GM12878 (cell line): ENCODE data around the gene HACD3. TPM values are rescaled to one million over a fixed set of nuclear protein-coding genes. Genes with fewer than 3 reads are reported as not detected.

ENCODE experiments used
- ATAC-seq: fragments of 200-7000 bp; cut with Tn5 transposase; 3 replicates; pipeline ENCODE4 v1.9.1; 2020; ENCODE audit warnings: mild to moderate bottlenecking, moderate library complexity
- BruUV-seq: library from RNA; stranded (reverse); fragments of 400-500 nt; replicated peaks from 2 replicates; lab custom pipeline; 2021; lab: Mats Ljungman, UMichigan
- CTCF ChIA-PET: fragments of 300-600 bp; sonication (Branson Sonifier 250); formaldehyde crosslinking; extraction: SDS; loops from one replicate; lab custom pipeline; 2021; ENCODE audit warnings: inconsistent platforms; lab: Yijun Ruan, JAX
- POLR2A ChIA-PET: fragments of 350-600 bp; formaldehyde crosslinking; extraction: SDS; loops from one replicate; lab custom pipeline; 2021; ENCODE audit warnings: inconsistent platforms; lab: Charles Lee
- RAD21 ChIA-PET: fragments of 300-600 bp; sonication (Branson Sonifier 250); formaldehyde crosslinking; loops from one replicate; lab custom pipeline; 2023; ENCODE audit warnings: antibody characterized with exemption; ENCODE audit not compliant: unreplicated experiment; lab: Charles Lee
- SMC1A ChIA-PET: fragments of 300-600 bp; sonication (Branson Sonifier 250); formaldehyde crosslinking; loops from one replicate; lab custom pipeline; 2023; ENCODE audit not compliant: unreplicated experiment, uncharacterized antibody; lab: Charles Lee
- DNase-seq: peaks from one replicate; pipeline ENCODE4 v3.0.0-alpha.2; 2011; ENCODE audit warnings: low read depth, low spot score
- FAIRE-seq: peaks from 3 replicates; lab custom pipeline; 2011; peaks lifted over from hg19 to GRCh38; lab: Jason Lieb, UNC
- H2AFZ ChIP-seq: 2 replicates; pipeline ENCODE4 v1.6.0; 2011; ENCODE audit warnings: low read depth, low read length, control low read depth; ENCODE audit not compliant: control insufficient read depth
- H3K27ac ChIP-seq: 2 replicates; pipeline ENCODE4 v1.5.1; 2011; ENCODE audit warnings: control low read depth; ENCODE audit not compliant: control insufficient read depth, insufficient read depth
- H3K27me3 ChIP-seq, 2 experiments: replicated peaks in 1 of 2; 2 replicates each; pipeline versions ENCODE4 v1.6.0 to v1.6.1; 2011; ENCODE audit warnings: low read length in 1 of 2; ENCODE audit not compliant: control insufficient read depth in 2 of 2, insufficient read depth in 2 of 2
- H3K36me3 ChIP-seq, 2 experiments: 2 replicates each; pipeline ENCODE4 v1.5.1; 2011; ENCODE audit warnings: low read length in 1 of 2; ENCODE audit not compliant: control insufficient read depth in 2 of 2, insufficient read depth in 2 of 2
- H3K4me1 ChIP-seq: 2 replicates; pipeline ENCODE4 v1.6.1; 2011; ENCODE audit warnings: mild to moderate bottlenecking, low read length, moderate library complexity, mixed read lengths; ENCODE audit not compliant: control insufficient read depth, insufficient read depth
- H3K4me2 ChIP-seq: 2 replicates; pipeline ENCODE4 v1.6.0; 2011; ENCODE audit warnings: control low read depth; ENCODE audit not compliant: control insufficient read depth, insufficient read depth
- H3K4me3 ChIP-seq: fragments of 200-600 bp; sonication (generic); 2 replicates; pipeline ENCODE4 v1.5.1; 2016
- H3K79me2 ChIP-seq: 2 replicates; pipeline ENCODE4 v1.6.0; 2011; ENCODE audit warnings: low read length; ENCODE audit not compliant: control insufficient read depth, insufficient read depth
- H3K9ac ChIP-seq: 2 replicates; pipeline ENCODE4 v1.8.0; 2011; ENCODE audit warnings: low read length, control low read depth, mixed read lengths; ENCODE audit not compliant: control insufficient read depth, insufficient read depth
- H3K9me3 ChIP-seq: replicated peaks from 3 replicates; pipeline ENCODE4 v1.5.1; 2011; ENCODE audit warnings: mild to moderate bottlenecking, low read length; ENCODE audit not compliant: control insufficient read depth, insufficient read depth
- H4K20me1 ChIP-seq: 2 replicates; pipeline ENCODE4 v1.6.0; 2011; ENCODE audit not compliant: control insufficient read depth, insufficient read depth
- BACH1 ChIP-seq: fragments of 450-650 bp; IDR thresholded peaks from 2 replicates; pipeline ENCODE4 v1.6.1; 2017; ENCODE audit warnings: mild to moderate bottlenecking, borderline replicate concordance
- BMI1 ChIP-seq: fragments of 450-650 bp; IDR thresholded peaks from 2 replicates; pipeline ENCODE4 v1.6.1; 2016; ENCODE audit warnings: mild to moderate bottlenecking, moderate library complexity, borderline replicate concordance
- E2F4 ChIP-seq: IDR thresholded peaks from 2 replicates; pipeline ENCODE4 v1.6.1; 2012; ENCODE audit warnings: low read depth, low read length, improper control_type of control experiment
- ESRRA ChIP-seq: IDR thresholded peaks from 2 replicates; pipeline ENCODE4 v1.6.1; 2012; ENCODE audit warnings: mild to moderate bottlenecking, low read length, improper control_type of control experiment
- ETV6 ChIP-seq, 2 experiments: fragments of 450-650 bp in 1 of 2; IDR thresholded peaks in 1 of 2; conservative IDR thresholded peaks in 1 of 2; 2 replicates each; pipeline ENCODE4 v1.6.1; 2014; ENCODE audit warnings: antibody characterized with exemption in 1 of 2, borderline replicate concordance in 1 of 2, low read depth in 1 of 2, mild to moderate bottlenecking in 1 of 2, moderate library complexity in 1 of 2
- FOXM1 ChIP-seq: IDR thresholded peaks from 2 replicates; pipeline ENCODE4 v1.6.1; 2012; ENCODE audit warnings: low read depth, mild to moderate bottlenecking, inconsistent platforms, low read length, moderate library complexity
- NKRF ChIP-seq: fragments of 450-650 bp; conservative IDR thresholded peaks from 2 replicates; pipeline ENCODE4 v1.6.1; 2017; ENCODE audit warnings: mild to moderate bottlenecking, moderate library complexity
- PAX8 ChIP-seq: fragments of 450-650 bp; IDR thresholded peaks from 2 replicates; pipeline ENCODE4 v1.6.1; 2017; ENCODE audit warnings: mild to moderate bottlenecking, moderate library complexity
- POLR2AphosphoS5 ChIP-seq: IDR thresholded peaks from 2 replicates; pipeline ENCODE4 v1.6.1; 2011; ENCODE audit warnings: mild to moderate bottlenecking, low read length, inconsistent platforms
- POU2F2 ChIP-seq: IDR thresholded peaks from 3 replicates; pipeline ENCODE4 v1.6.1; 2011; ENCODE audit warnings: low read depth, mild to moderate bottlenecking, low read length, borderline replicate concordance
- RELA ChIP-seq: fragments of 450-650 bp; IDR thresholded peaks from 2 replicates; pipeline ENCODE4 v1.8.0; 2014; ENCODE audit warnings: borderline replicate concordance; ENCODE audit not compliant: partially characterized antibody
- ZBTB11 ChIP-seq: fragments of 450-650 bp; formaldehyde crosslinking; IDR thresholded peaks from 2 replicates; pipeline ENCODE4 v1.5.0; 2022; ENCODE audit warnings: mild to moderate bottlenecking, missing genetic modification characterization
- WGBS: methylation state at CpG from one replicate; pipeline ENCODE4 v1.1.6; 2016; ENCODE audit warnings: low lambda C conversion rate; ENCODE audit not compliant: insufficient replicate concordance, insufficient coverage; ENCODE audit errors: missing lambda C conversion rate; 5-methylcytosine and 5-hydroxymethylcytosine counted together
- in situ Hi-C: fragments of 300-500 bp; cut with MboI; formaldehyde crosslinking; loops from 9 replicates; pipeline ENCODE4 v1.14.3; 2018; ENCODE audit warnings: mixed read lengths
- intact Hi-C: fragments of 100-400 bp; cut with micrococcal nuclease; formaldehyde crosslinking; loops from one replicate; pipeline ENCODE4 v1.14.2; 2022; ENCODE audit not compliant: unreplicated experiment
- polyA plus RNA-seq, 11 experiments: library from polyadenylated mRNA; depleted of rRNA in 4 of 11; unstranded in 6 of 11; stranded (reverse) in 5 of 11; fragments of >200 nt; fragmentation: Nextera tagmentation in 4 of 11; fragmentation: Illumina TruSeq in 1 of 11; extraction: Ambion mirVana in 4 of 11; extraction: Trizol in 1 of 11; gene quantifications; 1 replicate in 1 of 11; 2 replicates in 10 of 11; pipeline versions ENCODE4 v1.2.1 to v1.2.3, GENCODE V29; 2011 to 2016; ENCODE audit warnings: inconsistent platforms in 2 of 11, missing spikeins in 2 of 11, low read depth in 1 of 11
- total RNA-seq, 4 experiments: library from RNA; depleted of rRNA in 3 of 4; stranded (reverse); fragments of >200 nt in 3 of 4; fragmentation: Illumina TruSeq in 1 of 4; extraction: Trizol in 1 of 4; gene quantifications; 2 replicates each; pipeline versions ENCODE4 v1.2.1 to v1.2.3, GENCODE V29; 2013 to 2021

The HACD3 gene
- total and polyA plus RNA-seq, 10 of the 15 experiments (the other 5 are each of a cell fraction or from before 2014, with no cell fraction given): 25.9 to 75.8 (median 48.3) TPM

GRCh38 chr15:65509321-65509720 is 20.9 kb upstream of the HACD3 start:
- WGBS: 67% methylated on average over 2 of the region's 2 CpGs
- in situ Hi-C loops: no loop called here
- no peak overlapping the region for H3K4me2 ChIP-seq
- H2AFZ ChIP-seq: no peak overlapping the region
- H4K20me1 ChIP-seq: no peaks in the 10 kb centered on the region
- H3K27ac ChIP-seq: no peak overlapping the region
- CTCF ChIA-PET: interaction anchor here (1.1 kb wide), 1 partner anchor 10 kb away, joined by 3 read pairs; no protein-coding TSS in a partner anchor
- H3K9ac ChIP-seq: no peak overlapping the region
- no peaks in the 10 kb centered on the region for H3K27me3 ChIP-seq
- DNase-seq: no peak
- POLR2A ChIA-PET: interaction anchor here (0.6 kb wide), 2 partner anchors 8 to 25 kb away, joined by 3 to 7 read pairs; no protein-coding TSS in a partner anchor
- H3K36me3 ChIP-seq: peaks cover 0 to 16% of the 10 kb centered on the region in 2 experiments; a peak in 2 of 4 replicates
- no peak for ATAC-seq
- H3K4me3 ChIP-seq: no peak overlapping the region
- peaks cover 7% of the 10 kb centered on the region for H3K79me2 ChIP-seq
- SMC1A ChIA-PET: interaction anchor here (1.6 kb wide), 1 partner anchor 19 kb away, joined by 4 read pairs; no protein-coding TSS in a partner anchor
- RAD21 ChIA-PET: no interaction called here
- H3K9me3 ChIP-seq: no peaks in the 10 kb centered on the region
- intact Hi-C loops: no loop called here
- BruUV-seq: no TSS peak
- H3K4me1 ChIP-seq: no peaks in the 10 kb centered on the region; the same call in 1 of the 2 replicates
- no peak for FAIRE-seq
- no peak for TF ChIP-seq ZBTB11 (CRISPR knock-in tag)
- no peak for TF ChIP-seq POU2F2
- TF ChIP-seq POLR2AphosphoS5: no peak
- TF ChIP-seq PAX8: no peak
- TF ChIP-seq BACH1: no peak
- TF ChIP-seq ESRRA: no peak
- no peak for TF ChIP-seq FOXM1
- no peak for TF ChIP-seq BMI1
- TF ChIP-seq E2F4: no peak
- no peak for TF ChIP-seq NKRF
- TF ChIP-seq ETV6 (conservative IDR thresholded peaks at IDR 0.05 in 1 of 2, IDR thresholded peaks at IDR 0.05 in 1 of 2; ENCODE audit: borderline replicate concordance in 1 of 2, low read depth in 1 of 2): no peak
- no peak for TF ChIP-seq RELA
